SK-N-MC (cell line): ENCODE measurements around the gene CEP131.

Source experiments
- EZH2 ChIP-seq: fragments of 200-600 bp; sonication (generic); IDR thresholded peaks from one replicate; pipeline ENCODE4 v1.6.1; 2017; ENCODE audit warnings: antibody characterized with exemption
- FOXP2 ChIP-seq: optimal IDR thresholded peaks from 2 replicates; pipeline ENCODE3; 2011; ENCODE audit warnings: mild to moderate bottlenecking, moderate library complexity; ENCODE audit not compliant: insufficient read depth; ENCODE audit errors: extremely low read length, control extremely low read depth
- POLR2AphosphoS5 ChIP-seq: IDR thresholded peaks from 2 replicates; pipeline ENCODE4 v1.6.1; 2012; ENCODE audit warnings: mild to moderate bottlenecking, low read depth, low read length, borderline replicate concordance

GRCh38 chr17:81161536-81161935 is 61.2 kb downstream of the CEP131 start:
- TF ChIP-seq EZH2 (no peak), FOXP2 (no peak), POLR2AphosphoS5 (no peak)
